ENCODE results near the gene PNPLA5.

Gene PNPLA5

DNA sequence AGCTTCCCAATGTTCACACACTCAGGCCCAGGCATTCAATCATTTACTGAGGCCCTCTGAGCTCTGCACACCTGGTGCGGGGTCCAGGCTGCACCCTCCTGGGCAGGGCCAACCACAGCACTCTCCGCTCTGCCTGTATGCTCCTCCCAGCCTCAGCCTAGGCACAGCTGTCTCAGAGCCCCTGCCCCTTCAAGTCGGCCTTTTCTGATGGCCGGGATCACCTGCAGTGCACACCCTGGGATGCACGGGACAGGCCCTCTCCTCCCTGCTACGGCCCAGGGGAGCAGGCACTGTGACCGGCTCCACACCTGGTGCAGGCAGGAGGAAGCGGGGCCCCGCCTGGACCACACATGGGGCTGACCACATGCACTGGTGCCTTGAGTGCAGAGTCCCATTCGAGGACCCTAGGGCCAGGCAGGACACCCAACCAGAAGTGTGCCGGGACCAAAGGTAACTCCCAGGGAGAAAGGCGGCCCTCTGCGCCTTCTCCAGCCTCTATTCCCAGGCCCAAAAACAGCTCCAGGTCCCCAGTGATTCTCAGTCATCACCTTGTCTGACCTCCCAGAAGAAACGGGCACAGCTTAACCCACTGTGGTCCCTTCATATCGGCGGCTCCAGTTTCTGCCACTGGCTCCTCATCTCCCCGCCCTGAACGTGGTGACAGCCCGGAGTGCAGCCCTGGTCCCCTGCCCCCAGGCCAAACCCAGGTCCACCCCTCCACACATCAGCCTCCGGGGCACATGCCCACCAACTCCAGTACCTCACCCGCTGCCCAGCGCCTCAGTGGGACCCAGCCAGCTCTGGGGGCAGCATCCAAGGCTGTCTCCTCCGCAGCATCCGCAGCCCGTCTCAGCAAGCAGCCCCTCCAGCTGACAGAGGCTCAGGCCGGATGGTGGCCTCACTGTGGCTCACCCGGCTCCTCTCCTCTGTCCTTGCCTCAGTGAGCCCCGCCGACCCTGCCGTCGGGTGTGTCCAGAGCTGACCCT lies 47.0 kb downstream of the PNPLA5 start:
- TF ChIP-seq ZFP30 (CRISPR knock-in tag; IDR thresholded peaks at IDR 0.05) (no peak), GLIS3 (CRISPR knock-in tag; IDR thresholded peaks at IDR 0.05) (no peak), CREB5 (CRISPR knock-in tag; IDR thresholded peaks at IDR 0.05; ENCODE audit: low read depth) (no peak), OSR1 (CRISPR knock-in tag; IDR thresholded peaks at IDR 0.05) (no peak), BACH2 (CRISPR knock-in tag; IDR thresholded peaks at IDR 0.05; ENCODE audit: borderline replicate concordance) (no peak), TOX (CRISPR knock-in tag; IDR thresholded peaks at IDR 0.05; ENCODE audit: borderline replicate concordance) (no peak), ESRRG (CRISPR knock-in tag; IDR thresholded peaks at IDR 0.05) (no peak), ZNF70 (CRISPR knock-in tag; IDR thresholded peaks at IDR 0.05) (no peak)
- TF ChIP-seq, protein P1, sequence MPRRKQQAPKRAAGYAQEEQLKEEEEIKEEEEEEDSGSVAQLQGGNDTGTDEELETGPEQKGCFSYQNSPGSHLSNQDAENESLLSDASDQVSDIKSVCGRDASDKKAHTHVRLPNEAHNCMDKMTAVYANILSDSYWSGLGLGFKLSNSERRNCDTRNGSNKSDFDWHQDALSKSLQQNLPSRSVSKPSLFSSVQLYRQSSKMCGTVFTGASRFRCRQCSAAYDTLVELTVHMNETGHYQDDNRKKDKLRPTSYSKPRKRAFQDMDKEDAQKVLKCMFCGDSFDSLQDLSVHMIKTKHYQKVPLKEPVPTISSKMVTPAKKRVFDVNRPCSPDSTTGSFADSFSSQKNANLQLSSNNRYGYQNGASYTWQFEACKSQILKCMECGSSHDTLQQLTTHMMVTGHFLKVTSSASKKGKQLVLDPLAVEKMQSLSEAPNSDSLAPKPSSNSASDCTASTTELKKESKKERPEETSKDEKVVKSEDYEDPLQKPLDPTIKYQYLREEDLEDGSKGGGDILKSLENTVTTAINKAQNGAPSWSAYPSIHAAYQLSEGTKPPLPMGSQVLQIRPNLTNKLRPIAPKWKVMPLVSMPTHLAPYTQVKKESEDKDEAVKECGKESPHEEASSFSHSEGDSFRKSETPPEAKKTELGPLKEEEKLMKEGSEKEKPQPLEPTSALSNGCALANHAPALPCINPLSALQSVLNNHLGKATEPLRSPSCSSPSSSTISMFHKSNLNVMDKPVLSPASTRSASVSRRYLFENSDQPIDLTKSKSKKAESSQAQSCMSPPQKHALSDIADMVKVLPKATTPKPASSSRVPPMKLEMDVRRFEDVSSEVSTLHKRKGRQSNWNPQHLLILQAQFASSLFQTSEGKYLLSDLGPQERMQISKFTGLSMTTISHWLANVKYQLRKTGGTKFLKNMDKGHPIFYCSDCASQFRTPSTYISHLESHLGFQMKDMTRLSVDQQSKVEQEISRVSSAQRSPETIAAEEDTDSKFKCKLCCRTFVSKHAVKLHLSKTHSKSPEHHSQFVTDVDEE (CRISPR knock-in tag; IDR thresholded peaks at IDR 0.05): no peak
- TF ChIP-seq, protein P2, sequence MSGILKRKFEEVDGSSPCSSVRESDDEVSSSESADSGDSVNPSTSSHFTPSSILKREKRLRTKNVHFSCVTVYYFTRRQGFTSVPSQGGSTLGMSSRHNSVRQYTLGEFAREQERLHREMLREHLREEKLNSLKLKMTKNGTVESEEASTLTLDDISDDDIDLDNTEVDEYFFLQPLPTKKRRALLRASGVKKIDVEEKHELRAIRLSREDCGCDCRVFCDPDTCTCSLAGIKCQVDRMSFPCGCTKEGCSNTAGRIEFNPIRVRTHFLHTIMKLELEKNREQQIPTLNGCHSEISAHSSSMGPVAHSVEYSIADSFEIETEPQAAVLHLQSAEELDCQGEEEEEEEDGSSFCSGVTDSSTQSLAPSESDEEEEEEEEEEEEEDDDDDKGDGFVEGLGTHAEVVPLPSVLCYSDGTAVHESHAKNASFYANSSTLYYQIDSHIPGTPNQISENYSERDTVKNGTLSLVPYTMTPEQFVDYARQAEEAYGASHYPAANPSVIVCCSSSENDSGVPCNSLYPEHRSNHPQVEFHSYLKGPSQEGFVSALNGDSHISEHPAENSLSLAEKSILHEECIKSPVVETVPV (CRISPR knock-in tag; IDR thresholded peaks at IDR 0.05): no peak
- no peak for ATAC-seq

DNA sequence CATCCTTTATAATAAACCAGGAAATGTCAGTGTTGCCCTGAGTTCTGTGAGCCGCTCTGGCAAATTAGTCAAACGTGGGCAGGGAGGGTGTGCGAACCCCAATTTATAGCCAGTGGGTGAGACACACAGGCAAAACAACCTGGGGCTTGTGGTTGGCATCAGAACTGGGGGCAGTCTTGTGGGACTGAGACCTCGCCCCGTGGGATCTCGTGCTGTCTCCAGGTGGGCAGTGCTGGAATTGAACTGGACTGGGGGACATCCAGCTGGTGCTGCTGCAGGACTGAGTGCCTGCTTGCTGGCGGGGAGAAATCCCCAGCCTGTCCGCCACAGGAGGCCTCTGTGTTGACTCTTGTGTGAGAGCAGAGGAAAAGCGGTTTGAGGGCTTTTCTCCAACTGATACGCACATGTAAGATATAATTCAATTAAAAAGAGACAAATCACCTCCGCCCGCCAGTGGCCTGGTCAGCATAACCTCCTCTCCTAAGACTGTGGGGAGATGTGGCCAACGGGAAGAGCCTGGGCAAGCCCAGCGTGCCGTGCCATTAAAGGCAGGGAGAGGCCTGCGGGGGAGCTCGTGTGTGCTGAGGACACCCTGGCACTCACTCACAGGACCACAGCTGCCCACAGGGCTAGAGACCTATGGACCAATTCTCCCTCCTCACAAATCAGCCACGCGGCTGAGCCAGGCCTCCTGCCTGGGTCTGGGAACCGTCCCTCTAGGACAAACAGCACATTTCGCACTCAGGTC lies 47.9 kb downstream of the PNPLA5 start:
- peak; percentile 68; the same call in 2 of the 3 replicates for ATAC-seq

DNA sequence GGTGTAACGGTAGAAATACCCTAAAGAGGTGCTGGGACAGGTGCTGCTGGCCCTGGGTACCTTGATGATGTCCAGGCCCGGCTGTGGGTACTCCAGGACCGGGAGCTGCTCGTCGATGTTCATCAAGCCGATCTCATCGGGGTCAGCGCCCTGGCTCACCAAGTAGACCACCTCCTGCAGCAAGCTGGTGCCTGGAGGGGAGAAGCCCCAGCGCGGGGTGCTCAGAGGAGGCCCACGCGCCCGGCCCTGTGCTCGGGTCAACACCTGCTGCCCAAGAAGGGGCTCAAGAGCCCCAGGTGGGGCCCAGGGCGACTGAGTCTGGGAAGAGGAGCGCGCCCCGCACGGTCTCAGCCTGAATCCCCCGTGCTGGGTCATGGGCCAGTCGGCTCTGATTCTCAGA lies 50.1 kb downstream of the PNPLA5 start:
- no peak for ATAC-seq
- no peak for TF ChIP-seq ZFP30 (CRISPR knock-in tag; IDR thresholded peaks at IDR 0.05)
- TF ChIP-seq TCF4 (CRISPR knock-in tag; IDR thresholded peaks at IDR 0.05; ENCODE audit: borderline replicate concordance): no peak
- no peak for TF ChIP-seq OSR1 (CRISPR knock-in tag; IDR thresholded peaks at IDR 0.05)
- TF ChIP-seq CSDC2 (CRISPR knock-in tag; IDR thresholded peaks at IDR 0.05): no peak
- no peak for TF ChIP-seq ESRRG (CRISPR knock-in tag; IDR thresholded peaks at IDR 0.05)
- TF ChIP-seq, protein P1 (CRISPR knock-in tag; IDR thresholded peaks at IDR 0.05): no peak
- no peak for TF ChIP-seq BACH2 (CRISPR knock-in tag; IDR thresholded peaks at IDR 0.05; ENCODE audit: borderline replicate concordance)
- TF ChIP-seq, protein P3, sequence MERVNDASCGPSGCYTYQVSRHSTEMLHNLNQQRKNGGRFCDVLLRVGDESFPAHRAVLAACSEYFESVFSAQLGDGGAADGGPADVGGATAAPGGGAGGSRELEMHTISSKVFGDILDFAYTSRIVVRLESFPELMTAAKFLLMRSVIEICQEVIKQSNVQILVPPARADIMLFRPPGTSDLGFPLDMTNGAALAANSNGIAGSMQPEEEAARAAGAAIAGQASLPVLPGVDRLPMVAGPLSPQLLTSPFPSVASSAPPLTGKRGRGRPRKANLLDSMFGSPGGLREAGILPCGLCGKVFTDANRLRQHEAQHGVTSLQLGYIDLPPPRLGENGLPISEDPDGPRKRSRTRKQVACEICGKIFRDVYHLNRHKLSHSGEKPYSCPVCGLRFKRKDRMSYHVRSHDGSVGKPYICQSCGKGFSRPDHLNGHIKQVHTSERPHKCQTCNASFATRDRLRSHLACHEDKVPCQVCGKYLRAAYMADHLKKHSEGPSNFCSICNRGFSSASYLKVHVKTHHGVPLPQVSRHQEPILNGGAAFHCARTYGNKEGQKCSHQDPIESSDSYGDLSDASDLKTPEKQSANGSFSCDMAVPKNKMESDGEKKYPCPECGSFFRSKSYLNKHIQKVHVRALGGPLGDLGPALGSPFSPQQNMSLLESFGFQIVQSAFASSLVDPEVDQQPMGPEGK (CRISPR knock-in tag; IDR thresholded peaks at IDR 0.05; ENCODE audit: borderline replicate concordance): no peak
- TF ChIP-seq ZNF565 (CRISPR knock-in tag; conservative IDR thresholded peaks at IDR 0.05; ENCODE audit: low read depth): no peak
- no peak for TF ChIP-seq ZFP3 (CRISPR knock-in tag; IDR thresholded peaks at IDR 0.05)
- no peak for TF ChIP-seq ZC3H10 (CRISPR knock-in tag; IDR thresholded peaks at IDR 0.05)
- no peak for TF ChIP-seq SNAI2 (CRISPR knock-in tag; IDR thresholded peaks at IDR 0.05)
- no peak for TF ChIP-seq ZNF70 (CRISPR knock-in tag; IDR thresholded peaks at IDR 0.05)

More for the DNA sequence above, 47.9 kb downstream of the PNPLA5 start:
- TF ChIP-seq ZFP30 (CRISPR knock-in tag; IDR thresholded peaks at IDR 0.05) (no peak), ZNF8 (CRISPR knock-in tag; IDR thresholded peaks at IDR 0.05) (no peak), ZNF70 (CRISPR knock-in tag; IDR thresholded peaks at IDR 0.05) (peak; percentile 58), TCF4 (CRISPR knock-in tag; IDR thresholded peaks at IDR 0.05; ENCODE audit: borderline replicate concordance) (peak; percentile 30; the same call in 1 of the 2 replicates), TOX (CRISPR knock-in tag; IDR thresholded peaks at IDR 0.05; ENCODE audit: borderline replicate concordance) (no peak)
- TF ChIP-seq, protein P1 (CRISPR knock-in tag; IDR thresholded peaks at IDR 0.05): peak; percentile 46; the same call in 1 of the 2 replicates

Measured in SK-N-SH treated with all-trans-retinoic acid at 6 μM for 48 hours (cell line).